HG03378 (cell line): ENCODE data around the gene SCYL2.
"Not testable (repeated sequence)": the region's sequence is repeated elsewhere in the genome, so short reads cannot be mapped to it uniquely, and the experiment has no call there.

Experiments used
- ATAC-seq: cut with Tn5 transposase; IDR thresholded peaks from one replicate; pipeline ENCODE4 v1.9.1; 2021; ENCODE audit warnings: mild to moderate bottlenecking, moderate library complexity; ENCODE audit not compliant: unreplicated experiment

SCYL2 gene

DNA sequence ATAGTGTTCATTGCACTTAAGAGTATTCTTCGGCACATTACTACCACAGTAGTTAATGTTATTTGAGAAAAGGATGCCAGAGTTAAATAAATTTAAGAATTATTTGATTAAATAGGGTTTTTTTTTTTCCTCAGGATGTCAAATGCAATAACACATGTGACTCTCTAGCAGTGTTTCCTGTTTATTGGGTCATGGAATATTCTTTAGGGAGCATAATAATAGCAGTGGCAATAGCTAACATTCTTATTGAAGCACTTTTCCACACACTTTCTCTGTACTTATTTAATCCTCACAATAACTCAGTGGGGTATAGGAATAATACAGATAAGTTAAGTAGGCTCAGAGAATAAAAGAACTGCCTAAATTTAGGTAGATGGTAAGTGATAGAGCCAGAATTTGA, 44.3 kb downstream of the SCYL2 start:
- no peak for ATAC-seq

DNA sequence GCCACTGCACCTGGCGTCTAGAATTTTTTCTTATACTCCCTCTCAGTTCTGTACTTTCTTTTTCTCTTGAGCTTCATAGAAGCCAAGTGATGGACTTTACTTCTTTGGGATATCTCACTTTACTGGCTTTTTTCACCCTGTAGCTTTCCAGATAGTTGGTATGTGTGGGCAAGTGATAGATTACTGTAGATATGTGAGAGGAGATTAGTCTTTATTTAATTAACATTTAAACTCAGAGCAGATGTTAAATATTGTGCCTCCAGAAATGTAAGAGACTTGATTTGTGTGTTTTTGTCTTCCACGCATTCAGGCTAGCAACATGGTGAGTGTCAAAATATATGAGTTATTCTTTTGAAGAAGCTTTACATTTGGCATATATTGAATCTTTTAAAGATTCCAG, 50.4 kb downstream of the SCYL2 start:
- no peak for ATAC-seq

DNA sequence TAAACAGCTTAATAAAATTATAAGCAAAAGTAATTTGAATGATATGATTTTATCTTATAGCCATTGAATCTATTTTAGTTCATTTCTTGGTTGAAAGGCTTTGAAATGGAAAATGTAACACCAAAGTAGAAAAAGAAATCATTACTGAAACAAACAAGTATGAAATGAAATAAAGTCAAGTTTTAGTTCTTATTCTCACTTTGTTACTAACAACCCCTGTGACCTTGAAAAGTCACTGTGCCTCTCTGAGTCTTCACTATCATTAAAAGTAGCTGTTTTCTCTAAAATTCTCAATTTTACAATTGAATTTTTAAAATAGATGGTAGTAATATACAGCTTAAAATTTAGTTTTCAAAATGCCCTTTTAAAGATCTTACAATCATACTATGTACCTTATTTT, 57.5 kb downstream of the SCYL2 start:
- no peak for ATAC-seq

- no peak for ATAC-seq
These were observed 59.2 kb downstream of the SCYL2 start for GRCh38 chr12:100326208-100326607.

DNA sequence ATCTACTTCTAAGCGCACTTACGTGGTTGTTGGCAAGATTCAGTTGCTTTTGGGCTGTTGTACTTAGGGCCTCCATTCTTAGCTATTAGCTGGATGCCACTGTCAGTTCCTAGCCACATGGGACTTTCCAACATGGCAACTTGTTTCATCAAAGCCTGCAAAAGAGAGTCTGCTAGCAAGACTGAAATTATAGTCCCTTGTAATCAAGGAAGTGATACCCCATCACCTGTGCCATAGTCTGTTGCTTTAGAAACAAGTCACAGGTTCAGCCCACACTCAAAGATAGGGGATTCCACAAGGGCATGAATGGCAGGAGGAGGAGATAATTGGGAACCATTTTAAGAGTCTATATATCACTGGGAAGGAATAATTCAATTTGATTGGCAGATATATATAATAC, 62.8 kb downstream of the SCYL2 start:
- ATAC-seq, result peak; percentile 94

DNA sequence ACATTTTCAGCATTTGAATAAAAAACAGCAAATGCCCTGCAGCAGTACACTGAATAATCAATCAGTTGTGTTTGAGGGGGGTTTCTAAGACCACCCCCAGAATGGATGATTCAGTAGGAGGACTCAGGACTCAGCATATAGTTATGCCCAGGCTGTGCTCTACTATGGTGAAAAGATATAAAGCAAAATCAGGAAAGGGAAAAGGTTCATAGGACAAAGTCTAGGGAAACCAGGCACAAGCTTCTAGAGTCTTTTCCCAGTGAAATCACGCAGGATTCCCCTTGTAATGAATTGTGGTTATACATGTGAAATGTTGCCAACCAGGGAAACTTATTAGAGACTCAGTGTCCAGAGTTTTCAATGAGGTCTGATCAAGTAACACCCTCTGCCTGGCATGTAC, 64.9 kb downstream of the SCYL2 start:
- ATAC-seq, result no peak

GRCh38 chr12:100332852-100333251, 65.9 kb downstream of the SCYL2 start:
- ATAC-seq, result no peak

- no peak for ATAC-seq
These were observed 70.3 kb downstream of the SCYL2 start for GRCh38 chr12:100337299-100337698.

GRCh38 chr12:100337727-100338126, 70.8 kb downstream of the SCYL2 start:
- ATAC-seq, result no peak

DNA sequence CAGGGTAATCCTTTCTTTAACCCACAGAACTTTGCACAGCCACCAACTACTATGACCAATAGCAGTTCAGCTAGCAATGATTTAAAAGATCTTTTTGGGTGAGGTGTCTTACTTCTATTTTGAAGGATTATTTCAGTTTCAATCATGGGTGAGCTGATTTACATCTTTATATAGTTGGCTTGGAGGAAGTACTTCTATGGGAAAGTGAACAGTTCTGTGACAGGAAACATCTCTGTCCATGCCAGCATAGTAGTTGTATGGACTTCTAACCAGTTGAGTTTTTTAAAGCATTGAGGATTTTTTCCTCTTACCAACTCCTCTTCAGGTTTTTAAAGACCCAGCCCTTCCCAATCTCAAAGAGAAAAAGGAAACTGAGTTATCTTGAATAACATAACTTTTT, 72.1 kb downstream of the SCYL2 start:
- no peak for ATAC-seq

- ATAC-seq, result not testable (repeated sequence)
These were observed 75.9 kb downstream of the SCYL2 start for GRCh38 chr12:100342897-100343296.

- ATAC-seq, result not testable (repeated sequence)
These were observed 77.4 kb downstream of the SCYL2 start for GRCh38 chr12:100344351-100344750.

GRCh38 chr12:100345020-100345767, 78.2 kb downstream of the SCYL2 start:
- ATAC-seq, result no peak

DNA sequence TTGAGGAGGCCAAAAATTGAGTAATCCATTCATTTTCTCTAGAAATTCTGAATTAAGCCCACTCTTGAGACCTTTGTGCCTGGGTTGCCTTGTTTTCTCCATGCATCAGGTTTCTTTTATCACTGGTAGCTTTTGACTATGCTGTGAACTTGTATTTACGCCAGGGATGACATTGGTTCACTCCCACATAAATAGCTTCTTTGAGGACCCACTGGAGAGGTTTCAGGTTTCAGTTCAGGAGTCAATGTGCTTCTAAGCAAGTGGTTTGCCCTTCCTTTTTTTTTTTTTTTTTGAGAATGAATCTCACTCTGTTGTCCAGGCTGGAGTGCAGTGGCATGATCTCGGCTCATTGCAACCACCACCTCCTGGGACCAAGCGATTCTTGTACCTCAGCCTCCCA, 79.7 kb downstream of the SCYL2 start:
- ATAC-seq, result no peak

- no peak for ATAC-seq
These were observed 81.9 kb downstream of the SCYL2 start for GRCh38 chr12:100348657-100349454.

DNA sequence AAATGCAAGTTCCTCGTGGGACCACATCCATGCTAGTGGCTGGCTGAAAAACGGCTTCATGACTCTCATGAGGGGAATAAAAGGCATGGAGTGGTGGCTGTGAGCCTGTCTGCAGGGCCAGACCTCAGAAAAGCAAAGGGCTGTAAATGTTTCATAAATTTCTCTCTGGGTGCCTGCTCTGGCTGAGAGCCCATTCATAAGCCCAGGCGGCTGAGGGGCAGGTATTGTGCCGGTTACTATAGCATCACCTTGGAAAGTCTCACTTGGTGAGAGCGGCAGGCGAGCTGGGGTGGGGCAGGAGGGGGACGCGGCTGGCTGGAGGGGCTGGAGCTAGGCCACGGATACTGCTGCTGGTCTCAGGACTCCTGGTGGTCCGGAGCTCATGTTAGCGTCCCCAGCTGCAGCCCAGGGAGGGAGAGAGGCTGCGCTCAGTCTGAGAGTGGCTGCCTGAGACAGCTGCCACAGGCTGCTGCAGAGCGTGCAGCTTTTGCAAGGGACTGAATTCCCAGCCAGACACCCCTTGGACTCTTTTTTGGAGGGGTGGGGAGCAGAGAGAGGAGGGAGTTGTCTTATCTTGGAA, 89.8 kb downstream of the SCYL2 start, which contains the start of gene SLC17A8:
TSS of gene SLC17A8 (plus strand) at position 431 of the 580 bp plus-strand sequence. CDS start 318 bp downstream, outside the sequence.
- ATAC-seq, result no peak

GRCh38 chr12:100359248-100359647, 92.3 kb downstream of the SCYL2 start:
- no peak for ATAC-seq

- ATAC-seq, result no peak
These were observed 92.8 kb downstream of the SCYL2 start for GRCh38 chr12:100359822-100360221.

DNA sequence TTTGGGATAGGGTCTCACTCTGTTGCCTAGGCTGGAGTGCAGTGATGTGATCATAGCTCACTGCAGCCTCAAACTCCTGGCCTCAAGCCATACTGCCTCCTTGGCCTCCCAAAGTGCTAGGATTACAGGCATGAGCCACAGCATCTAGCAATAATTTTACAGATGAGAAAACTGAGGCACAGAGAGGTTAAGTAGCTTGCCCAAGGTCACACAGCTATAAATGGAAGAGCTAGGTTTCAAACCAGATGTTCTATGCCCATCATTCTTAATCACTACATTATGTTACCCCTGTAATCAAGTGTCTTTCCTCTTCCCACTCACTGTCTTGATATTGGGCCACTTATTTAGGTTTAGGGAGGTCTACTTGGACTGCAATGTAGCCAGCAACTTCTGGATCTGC, 93.5 kb downstream of the SCYL2 start:
- ATAC-seq, result no peak

DNA sequence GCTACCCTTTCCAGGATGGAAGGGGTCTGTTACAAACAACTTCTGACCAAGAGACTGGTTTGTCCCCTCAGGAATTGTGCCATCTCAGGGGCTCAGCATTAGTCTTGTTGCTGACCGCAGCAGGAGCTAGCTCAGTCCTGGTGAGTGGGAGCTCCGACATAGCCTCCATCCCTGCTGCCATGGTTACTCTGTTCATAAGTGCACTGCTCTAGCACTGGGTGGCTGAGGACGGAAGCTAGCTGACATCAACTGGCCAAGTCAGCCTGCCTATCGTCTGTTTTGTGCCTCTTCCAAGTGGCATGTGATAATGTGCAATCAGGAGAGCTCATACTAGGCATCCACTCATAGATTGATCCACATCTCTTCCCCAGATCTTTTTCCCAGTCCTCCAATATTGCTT, 97.3 kb downstream of the SCYL2 start:
- ATAC-seq, result no peak

GRCh38 chr12:100365411-100365810, 98.4 kb downstream of the SCYL2 start:
- no peak for ATAC-seq

- ATAC-seq, result no peak
These were observed 101.1 kb downstream of the SCYL2 start for GRCh38 chr12:100368066-100368465.
